T follicular helper cell (primary cell): ENCODE measurements around the gene UBR2.
"Not testable (repeated sequence)": the region's sequence is repeated elsewhere in the genome, so short reads cannot be mapped to it uniquely, and the experiment has no call there.

Source experiments
- DNase-seq: peaks from one replicate; pipeline ENCODE4 v3.0.0-alpha.2; 2020; ENCODE audit warnings: low read depth

Gene UBR2

GRCh38 chr6:42692137-42692911, 128.5 kb downstream of the UBR2 start:
- no peak for DNase-seq

DNA sequence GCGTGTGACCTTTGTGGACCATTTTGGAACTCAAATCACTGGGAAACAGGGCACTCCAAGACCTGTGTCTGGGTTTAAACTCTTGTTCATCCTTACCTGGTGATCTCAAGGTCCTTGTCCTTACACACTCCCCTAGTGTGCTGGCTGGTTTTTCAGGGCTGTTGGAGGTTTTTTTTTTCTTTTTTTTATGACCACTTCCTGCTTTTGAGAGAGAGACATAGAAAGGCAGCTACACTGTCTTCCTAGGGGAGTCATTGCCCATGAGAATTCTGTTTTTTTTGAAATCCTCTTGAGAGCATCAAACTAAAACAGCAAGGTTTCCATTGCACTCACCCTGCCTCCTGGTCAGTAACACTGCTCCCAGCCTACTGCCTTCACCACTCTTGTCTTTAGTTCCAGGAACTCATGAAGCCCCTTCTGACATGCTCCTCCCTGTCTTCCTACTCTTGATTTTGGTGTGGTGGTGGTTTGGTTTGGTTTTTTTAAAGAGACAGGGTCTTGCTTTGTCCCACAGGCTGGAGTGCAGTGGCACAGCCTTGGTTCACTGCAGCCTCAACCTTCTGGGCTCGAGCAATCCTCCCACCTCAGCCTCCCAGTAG, 130.0 kb downstream of the UBR2 start:
- no peak for DNase-seq

DNA sequence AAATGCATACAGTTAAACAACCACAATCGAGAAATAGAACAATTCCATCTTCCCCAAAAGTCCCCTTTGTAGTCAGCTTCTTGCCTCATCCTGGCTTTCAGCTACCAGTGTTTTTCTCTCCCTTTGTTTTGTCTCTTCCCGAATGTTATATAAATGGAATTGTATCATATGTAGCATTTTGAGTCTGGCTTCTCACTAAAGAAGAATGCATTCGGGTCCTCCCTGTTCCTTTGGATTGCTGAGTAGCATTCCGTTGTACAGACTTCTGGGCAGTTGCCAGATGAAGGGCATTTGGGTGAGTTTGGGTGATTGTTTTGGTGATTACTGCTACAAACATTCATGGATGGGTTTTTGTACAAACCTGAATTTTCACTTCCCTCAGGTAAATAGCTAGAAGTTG, 130.8 kb downstream of the UBR2 start:
- no peak for DNase-seq

- DNase-seq = no peak
Observed at GRCh38 chr6:42696526-42697267, 132.9 kb downstream of the UBR2 start.

- no peak for DNase-seq
Observed at GRCh38 chr6:42697268-42697655, 133.4 kb downstream of the UBR2 start.

DNA sequence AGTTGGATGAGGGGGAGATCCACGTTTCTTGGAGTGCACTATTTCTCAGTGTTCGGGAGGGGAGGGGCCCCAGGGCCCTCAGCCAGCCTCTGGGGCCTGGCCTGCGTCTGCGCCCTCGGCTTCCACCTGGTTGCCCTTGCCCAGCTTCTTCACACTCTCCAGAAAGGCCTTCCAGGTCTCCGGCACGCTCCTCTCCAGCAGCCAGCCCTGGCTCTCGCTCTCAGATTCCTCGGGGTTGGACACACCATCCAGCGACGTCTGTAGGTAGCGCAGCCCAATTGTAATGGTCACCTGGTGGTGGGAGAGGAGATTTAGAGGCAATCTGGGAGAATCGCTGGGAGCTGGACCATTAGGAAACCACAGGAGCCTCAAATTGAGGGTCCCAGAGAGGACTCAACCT, 134.4 kb downstream of the UBR2 start:
- no peak for DNase-seq

DNA sequence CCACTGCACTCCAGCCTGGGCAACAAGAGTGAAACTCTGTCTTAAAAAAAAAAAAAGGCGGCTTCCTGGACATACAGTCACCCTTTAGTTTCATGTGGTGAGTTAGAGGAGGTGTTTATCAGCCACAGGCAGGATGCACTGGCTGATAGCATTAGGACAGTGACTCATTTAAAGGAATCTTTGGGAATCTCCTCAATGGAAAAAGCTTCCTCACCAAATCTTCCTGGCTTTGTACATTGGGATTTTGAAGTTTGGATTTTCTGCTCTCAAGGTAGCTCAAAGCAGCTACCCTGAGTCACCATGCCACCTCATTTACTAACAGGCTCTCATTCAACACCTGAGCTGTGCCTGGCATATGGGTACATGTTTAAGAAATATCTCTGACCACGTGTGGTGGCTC, 138.4 kb downstream of the UBR2 start:
- no peak for DNase-seq

DNA sequence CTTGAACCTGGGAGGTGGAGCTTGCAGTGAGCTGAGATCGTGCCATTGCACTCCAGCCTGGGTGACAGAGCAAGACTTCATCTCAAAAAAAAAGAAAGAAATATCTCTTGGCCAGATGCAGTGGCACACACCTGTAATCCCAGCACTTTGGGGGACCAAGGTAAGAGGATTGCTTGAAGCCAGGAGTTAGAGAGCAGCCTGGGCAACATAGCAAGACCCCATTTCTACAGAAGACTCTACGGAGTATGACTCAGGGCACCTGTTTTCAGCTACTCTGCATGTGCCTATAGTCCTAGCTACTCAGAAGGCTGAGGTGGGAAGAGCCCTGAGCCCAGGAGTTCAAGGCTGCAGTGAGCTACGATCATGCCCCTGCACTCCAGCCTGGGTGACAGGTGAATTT, 139.0 kb downstream of the UBR2 start:
- DNase-seq = not testable (repeated sequence)

GRCh38 chr6:42704251-42704936, 140.6 kb downstream of the UBR2 start:
- no peak for DNase-seq

- DNase-seq = no peak
Observed at GRCh38 chr6:42704937-42705374, 141.1 kb downstream of the UBR2 start.

- DNase-seq = no peak
Observed at GRCh38 chr6:42707595-42707994, 143.8 kb downstream of the UBR2 start.

- no peak for DNase-seq
Observed at GRCh38 chr6:42708096-42708495, 144.3 kb downstream of the UBR2 start.

GRCh38 chr6:42709871-42710270, 146.0 kb downstream of the UBR2 start:
- no peak for DNase-seq

DNA sequence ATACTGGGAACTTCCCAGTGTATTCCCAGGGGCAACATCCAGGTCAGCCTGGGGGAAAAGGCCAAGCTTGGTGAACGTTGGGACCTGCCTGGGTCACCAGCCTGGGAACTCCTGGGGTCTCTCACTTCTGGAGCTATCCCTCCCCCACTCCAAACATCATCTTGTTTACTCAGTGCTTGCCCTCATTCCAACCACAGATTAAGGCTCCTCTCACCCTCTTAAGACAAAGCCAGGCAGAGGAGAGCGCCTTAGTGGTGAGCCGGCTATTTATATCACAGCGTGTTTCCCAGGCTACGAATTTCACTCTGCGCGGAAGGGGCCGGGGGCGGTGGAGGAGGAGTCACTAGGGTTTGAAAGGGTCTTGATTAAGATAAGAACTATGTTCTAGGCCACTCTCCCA, 146.5 kb downstream of the UBR2 start:
- no peak for DNase-seq

DNA sequence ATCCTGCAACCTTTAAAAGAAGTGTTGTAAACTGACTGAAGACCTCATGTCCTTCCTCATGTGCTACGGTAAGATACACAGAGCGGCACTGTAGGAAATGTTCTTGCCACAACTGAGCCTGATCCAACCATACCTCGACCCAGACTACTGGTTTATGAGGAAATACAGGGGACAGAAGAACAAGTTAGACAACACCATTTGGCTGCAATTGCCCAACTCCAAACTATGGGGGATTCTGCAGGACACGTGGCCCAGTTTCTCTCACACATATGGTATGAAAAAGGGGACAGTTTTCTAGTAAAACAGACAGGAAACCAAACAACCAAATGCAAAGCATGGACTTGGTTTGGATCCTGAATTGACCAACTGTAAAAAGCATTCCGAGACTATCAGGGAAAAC, 148.1 kb downstream of the UBR2 start:
- no peak for DNase-seq

DNA sequence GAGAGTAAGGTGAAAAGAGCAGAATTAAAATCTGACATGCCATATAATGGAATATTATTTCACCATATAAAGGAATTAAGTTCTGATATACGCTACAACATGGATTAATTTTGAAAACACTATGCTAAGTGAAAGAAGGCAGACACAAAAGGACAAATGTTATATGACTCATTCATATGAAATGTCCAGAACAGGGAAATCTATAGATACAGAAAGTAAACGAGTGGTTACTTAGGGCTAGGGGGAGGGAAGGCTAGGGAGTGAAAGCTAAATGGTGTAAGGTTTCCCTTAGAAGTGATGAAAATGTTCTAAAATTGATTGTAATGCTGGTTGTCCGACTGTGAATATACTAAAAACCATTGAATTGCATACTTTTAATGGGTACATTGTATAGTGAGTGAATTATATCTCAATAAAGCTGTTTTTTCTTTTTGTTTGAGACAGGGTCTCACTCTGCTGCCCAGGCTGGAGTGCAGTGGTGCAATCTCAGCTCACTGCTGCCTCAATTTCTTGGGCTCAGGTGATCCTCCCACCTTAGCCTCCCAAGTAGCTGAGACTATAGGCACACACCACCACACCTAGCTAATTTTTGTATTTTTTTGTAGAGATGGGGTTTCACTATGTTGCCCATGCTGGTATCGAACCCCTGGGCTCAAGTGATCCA, 150.4 kb downstream of the UBR2 start:
- DNase-seq = no peak

DNA sequence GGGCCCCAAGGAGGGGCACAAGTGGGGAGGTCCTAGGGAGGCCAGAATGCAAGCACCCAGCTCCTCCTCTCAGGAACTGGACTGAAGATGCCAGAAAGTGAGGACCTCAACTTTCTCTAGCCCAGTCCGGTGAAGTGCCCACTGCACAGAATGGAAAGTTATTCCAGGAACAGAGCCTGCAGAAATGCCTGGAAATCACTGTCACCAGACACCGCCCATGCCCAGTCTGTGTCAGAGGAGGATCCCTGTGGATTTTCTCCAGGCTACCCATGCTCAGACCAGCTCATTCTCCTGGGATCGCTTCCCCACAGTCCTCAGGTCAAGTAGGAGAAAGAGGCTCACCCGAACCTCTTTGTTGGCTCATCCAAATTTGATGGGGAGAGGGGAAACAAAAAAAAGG, 152.0 kb downstream of the UBR2 start:
- DNase-seq = no peak

- no peak for DNase-seq
Observed at GRCh38 chr6:42720739-42721138, 156.9 kb downstream of the UBR2 start.

GRCh38 chr6:42722497-42722896, 158.7 kb downstream of the UBR2 start, which contains the start of gene PRPH2:
Gene PRPH2 (minus strand): TSS chr6:42722597. CDS start chr6:42722334, 263 bp downstream.
- DNase-seq = no peak

GRCh38 chr6:42724825-42725224, 161.0 kb downstream of the UBR2 start:
- no peak for DNase-seq

- no peak for DNase-seq
Observed at GRCh38 chr6:42726026-42726425, 162.2 kb downstream of the UBR2 start.
